Cardiac fibroblast (primary cell): ENCODE measurements around the gene MCM5.
"Not testable (repeated sequence)": the region's sequence is repeated elsewhere in the genome, so short reads cannot be mapped to it uniquely, and the experiment has no call there.

Experiments used
- DNase-seq, 2 donors: peaks; one replicate each; pipeline versions ENCODE4 v3.0.0 to v3.0.0-alpha.2; 2010; ENCODE audit warnings: low read depth in 2 of 2
- H3K4me3 ChIP-seq, 2 donors: replicated peaks in 1 of 2; 1 replicate in 1 of 2; 2 replicates in 1 of 2; pipeline ENCODE4 v1.5.1; 2011; ENCODE audit warnings: low read depth in 2 of 2, low read length in 2 of 2, mild to moderate bottlenecking in 2 of 2, moderate library complexity in 1 of 2
- TF ChIP-seq, protein P1 (sequence below): IDR thresholded peaks from one replicate; pipeline ENCODE4 v1.5.1; 2011; ENCODE audit warnings: low read depth, mild to moderate bottlenecking, low read length, inconsistent platforms

MCM5 gene

DNA sequence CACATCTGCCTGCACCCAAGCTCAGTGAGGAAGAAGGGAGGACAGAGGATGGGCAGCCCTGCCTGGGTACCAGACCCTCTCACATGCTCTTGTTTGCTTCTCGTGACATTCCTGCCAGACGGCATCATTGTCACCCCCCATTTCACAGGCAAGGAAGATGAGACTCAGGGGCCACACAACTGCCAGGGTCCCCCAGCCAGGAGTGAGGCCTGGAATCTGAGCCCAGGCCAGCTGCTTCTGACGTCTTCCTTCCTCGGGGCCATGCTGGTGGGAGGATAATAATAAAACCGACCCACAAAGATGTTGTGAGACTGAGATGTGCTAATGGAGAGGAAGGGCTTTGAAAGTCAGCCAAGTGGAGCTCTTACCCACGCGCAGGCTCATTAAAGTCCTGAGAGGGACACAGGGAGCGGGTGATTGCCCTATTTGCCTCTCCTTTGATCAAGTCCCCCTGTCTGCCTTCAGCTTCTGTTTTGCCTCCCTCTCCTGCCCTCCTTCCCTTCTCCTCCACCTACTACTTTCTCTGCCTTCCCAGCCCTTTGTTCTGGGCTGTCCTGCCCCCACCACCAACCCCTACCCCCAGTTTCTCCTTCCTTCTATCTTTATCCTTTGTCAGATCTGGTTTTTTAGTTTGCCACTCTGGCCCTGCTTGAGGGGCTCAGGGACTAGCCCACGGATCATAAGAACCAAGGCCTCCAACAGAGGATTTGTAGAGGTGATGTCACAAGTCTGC lies 62.7 kb downstream of the MCM5 start:
- H3K4me3 ChIP-seq: no peak overlapping the region
- TF ChIP-seq, protein P1, sequence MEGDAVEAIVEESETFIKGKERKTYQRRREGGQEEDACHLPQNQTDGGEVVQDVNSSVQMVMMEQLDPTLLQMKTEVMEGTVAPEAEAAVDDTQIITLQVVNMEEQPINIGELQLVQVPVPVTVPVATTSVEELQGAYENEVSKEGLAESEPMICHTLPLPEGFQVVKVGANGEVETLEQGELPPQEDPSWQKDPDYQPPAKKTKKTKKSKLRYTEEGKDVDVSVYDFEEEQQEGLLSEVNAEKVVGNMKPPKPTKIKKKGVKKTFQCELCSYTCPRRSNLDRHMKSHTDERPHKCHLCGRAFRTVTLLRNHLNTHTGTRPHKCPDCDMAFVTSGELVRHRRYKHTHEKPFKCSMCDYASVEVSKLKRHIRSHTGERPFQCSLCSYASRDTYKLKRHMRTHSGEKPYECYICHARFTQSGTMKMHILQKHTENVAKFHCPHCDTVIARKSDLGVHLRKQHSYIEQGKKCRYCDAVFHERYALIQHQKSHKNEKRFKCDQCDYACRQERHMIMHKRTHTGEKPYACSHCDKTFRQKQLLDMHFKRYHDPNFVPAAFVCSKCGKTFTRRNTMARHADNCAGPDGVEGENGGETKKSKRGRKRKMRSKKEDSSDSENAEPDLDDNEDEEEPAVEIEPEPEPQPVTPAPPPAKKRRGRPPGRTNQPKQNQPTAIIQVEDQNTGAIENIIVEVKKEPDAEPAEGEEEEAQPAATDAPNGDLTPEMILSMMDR: no peak
- no peak for DNase-seq

DNA sequence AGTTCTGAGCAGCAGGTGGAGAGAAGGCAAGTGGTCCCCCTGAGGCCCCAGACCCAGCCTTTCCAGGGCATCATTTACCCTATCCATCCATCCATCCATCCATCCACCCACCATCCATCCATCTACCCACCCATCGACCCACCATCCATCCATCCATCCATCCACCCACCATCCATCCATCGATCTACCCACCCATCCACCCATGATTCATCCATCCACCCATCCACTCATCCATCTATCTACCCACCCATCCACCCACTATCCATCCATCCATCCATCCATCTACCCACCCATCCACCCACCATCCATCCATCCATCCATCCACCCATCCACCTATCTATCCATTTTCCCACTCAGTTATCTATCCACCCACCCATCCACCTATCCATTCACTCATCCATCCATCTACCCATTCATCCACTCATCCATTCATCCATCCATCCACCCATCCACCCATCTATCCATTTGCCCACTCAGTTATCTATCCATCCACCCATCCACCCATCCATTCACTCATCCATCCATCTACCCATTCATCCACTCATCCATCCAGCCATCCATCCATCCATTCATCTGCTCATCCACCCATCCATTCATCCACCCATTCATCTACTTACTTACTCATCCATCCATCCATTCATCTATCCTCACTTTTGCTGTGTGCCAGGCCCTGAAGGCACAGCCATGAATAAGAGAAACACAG lies 63.4 kb downstream of the MCM5 start:
- DNase-seq: no peak
- TF ChIP-seq, protein P1: no peak
- no peak overlapping the region for H3K4me3 ChIP-seq

DNA sequence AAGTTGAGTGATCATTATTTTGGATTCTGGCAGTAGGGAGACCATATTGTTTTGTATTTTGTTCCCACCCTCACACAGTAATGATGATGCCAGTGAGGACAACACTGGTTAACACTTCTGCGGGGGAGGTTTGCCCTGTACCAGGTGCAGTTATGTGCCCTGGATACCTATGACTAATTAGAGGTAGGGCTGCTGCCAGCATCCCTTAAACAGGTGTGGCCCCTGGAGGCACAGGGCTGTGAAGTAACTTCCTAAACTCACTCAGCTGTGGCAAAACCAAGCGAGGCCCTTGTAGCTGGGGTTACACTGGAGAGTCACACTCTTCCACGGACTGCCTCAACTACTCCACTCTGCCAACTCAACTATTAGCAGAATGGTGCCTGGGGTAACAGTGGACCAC lies 64.5 kb downstream of the MCM5 start:
- TF ChIP-seq, protein P1: no peak
- DNase-seq: no peak
- no peak overlapping the region for H3K4me3 ChIP-seq

DNA sequence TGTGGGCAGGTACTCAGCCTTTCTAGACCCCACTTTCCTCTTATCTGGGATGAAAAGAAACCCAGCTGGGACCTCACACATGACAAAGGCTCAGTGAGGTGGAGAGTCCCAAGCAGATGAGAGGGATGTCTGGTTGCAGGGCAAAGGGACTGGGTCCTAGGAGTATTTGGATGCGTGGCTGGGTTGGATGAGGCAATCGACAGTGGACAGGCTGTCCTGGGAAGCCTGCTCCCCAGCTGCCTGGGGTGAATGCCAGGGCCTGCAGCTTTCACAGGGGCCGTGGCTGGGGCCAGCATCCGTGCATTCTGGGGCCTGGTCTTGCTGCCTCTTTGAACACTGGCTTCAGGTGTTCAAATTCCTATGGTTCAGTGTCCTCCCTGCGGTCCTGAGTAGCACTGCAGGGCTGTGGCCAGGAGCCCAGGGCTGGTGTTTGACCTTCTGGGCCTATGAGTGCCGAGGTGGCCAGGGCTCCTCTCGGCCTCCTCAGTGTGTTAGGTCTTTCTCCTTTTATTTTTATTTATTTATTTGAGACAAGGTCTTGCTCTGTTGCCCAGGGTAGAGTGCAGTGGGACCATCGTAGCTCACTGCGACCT lies 65.3 kb downstream of the MCM5 start:
- no peak for DNase-seq
- no peak overlapping the region for H3K4me3 ChIP-seq
- TF ChIP-seq, protein P1: no peak

DNA sequence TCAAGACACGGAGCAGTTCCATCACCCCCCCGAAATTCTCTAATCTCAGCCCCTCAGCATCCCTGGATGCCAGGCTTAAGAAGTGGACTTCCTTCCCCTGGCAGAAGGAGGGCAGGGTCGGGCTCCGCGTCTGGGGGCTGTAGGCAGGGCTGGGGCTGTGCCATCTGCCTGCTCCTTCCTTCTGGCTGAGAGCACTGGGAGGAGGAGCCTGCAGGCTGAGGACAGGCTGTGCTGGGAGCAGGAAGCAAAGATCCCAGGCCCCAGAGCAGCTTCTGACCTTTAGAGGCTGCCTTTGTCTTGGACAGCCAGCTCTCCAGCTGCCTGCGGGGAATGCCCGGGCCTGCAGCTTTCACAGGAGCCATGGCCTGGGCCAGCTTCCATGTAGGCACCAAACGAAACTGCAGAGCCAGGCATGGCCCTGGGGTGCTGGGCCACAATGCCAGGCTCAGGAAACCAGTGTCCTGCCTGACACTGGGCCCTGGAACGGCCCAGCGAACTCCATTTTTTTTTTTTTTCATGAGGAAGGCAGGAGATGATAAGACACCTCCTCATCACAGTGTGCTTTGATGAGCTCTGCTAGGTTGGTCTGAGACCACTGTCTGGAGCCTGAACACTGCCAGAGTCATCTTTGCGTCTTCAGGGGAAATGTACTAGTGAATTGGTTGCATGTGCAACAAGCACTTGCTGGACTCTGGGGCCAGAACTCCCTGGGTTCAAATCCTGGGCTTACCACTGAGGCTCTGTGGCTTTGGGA lies 67.9 kb downstream of the MCM5 start:
- TF ChIP-seq, protein P1: no peak
- peak; percentile 62 to 80 for DNase-seq
- H3K4me3 ChIP-seq: no peak overlapping the region

DNA sequence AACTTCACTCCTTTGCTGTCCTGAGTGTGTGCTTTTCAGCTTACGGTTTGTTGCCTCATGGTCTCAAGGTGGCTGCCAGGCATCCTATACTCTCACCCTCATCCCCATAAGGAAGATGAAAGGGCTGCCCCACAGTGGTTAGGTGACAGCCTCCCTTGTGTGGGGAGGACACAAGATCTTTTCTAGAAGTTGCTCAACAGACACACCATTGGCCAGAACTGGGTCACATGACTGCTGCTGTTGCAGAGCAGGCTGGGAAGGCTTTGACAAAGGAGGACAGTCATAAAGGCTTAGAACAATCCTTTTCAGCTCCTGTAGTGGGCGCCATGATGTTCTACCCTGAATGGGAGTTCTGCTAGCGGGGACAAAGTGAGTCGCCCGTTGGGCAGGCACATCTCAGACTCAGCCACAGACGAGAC lies 71.0 kb downstream of the MCM5 start:
- TF ChIP-seq, protein P1: no peak
- peak in 1 of 2 donors; percentile 44 for DNase-seq
- no peak overlapping the region for H3K4me3 ChIP-seq

DNA sequence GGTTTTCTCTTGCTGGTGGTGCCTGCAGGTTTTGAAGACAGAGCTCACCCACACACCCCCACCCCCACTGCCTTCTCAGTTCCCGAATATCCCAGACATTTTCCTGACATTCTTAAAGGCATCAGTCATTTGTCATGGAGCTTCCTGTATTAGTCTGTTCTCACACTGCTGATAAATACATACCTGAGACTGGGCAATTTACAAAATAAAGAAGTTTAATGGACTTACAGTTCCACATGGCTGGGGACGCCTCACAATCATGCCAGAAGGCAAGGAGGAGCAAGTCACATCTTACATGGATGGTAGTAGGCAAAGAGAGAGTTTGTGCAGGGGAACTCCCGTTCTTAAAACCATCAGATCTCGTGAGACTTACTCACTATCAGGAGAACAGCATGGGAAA lies 71.6 kb downstream of the MCM5 start:
- DNase-seq, H3K4me3 ChIP-seq: not testable (repeated sequence)
